Ascending aorta (tissue), 2 donors: ENCODE results near the gene CPNE6. TPM values are rescaled to one million over a fixed set of nuclear protein-coding genes. Genes with fewer than 3 reads are reported as not detected.

Experiments used
- DNase-seq, 2 donors: peaks; one replicate each; pipeline ENCODE4 v3.0.0-alpha.2; 2019; ENCODE audit warnings: low spot score in 2 of 2
- H3K27ac ChIP-seq, 2 donors: fragments of 200-600 bp; sonication (generic); one replicate each; pipeline ENCODE4 v1.5.1; 2016 to 2017; ENCODE audit warnings: mild to moderate bottlenecking in 1 of 2
- H3K27me3 ChIP-seq: fragments of 200-600 bp; sonication (generic); one replicate; pipeline ENCODE4 v1.5.1; 2017
- H3K36me3 ChIP-seq, 2 donors: fragments of 200-600 bp; sonication (generic); one replicate each; pipeline ENCODE4 v1.5.1; 2016
- H3K4me1 ChIP-seq, 2 donors: fragments of 200-600 bp; sonication (generic); one replicate each; pipeline ENCODE4 v1.5.1; 2016 to 2017; ENCODE audit warnings: mild to moderate bottlenecking in 1 of 2
- H3K4me3 ChIP-seq, 2 donors: fragments of 200-600 bp; sonication (generic); one replicate each; pipeline ENCODE4 v1.5.1; 2016 to 2017; ENCODE audit warnings: mild to moderate bottlenecking in 1 of 2
- H3K9me3 ChIP-seq, 2 donors: fragments of 200-600 bp; sonication (generic); one replicate each; pipeline ENCODE4 v1.5.1; 2016
- CTCF ChIP-seq, 3 experiments: fragments of 200-600 bp in 2 of 3; fragments of 450-650 bp in 1 of 3; sonication (generic) in 2 of 3; IDR thresholded peaks; one replicate each; pipeline ENCODE4 v1.5.1; 2016 to 2019; ENCODE audit warnings: antibody characterized with exemption in 3 of 3, mild to moderate bottlenecking in 1 of 3, moderate library complexity in 1 of 3
- intact Hi-C: fragments of 100-400 bp; cut with DNase I; formaldehyde crosslinking; loops from one replicate; pipeline ENCODE4 v1.15.1; 2023
- total RNA-seq: library from RNA; depleted of rRNA; stranded (reverse); fragments of >200 nt; gene quantifications from one replicate; pipeline ENCODE4 v1.1.0, GENCODE V29; 2016

Gene CPNE6
- total RNA-seq, 1 donor from 2014 or later = not detected

- H3K27me3 ChIP-seq = no peaks in the 10 kb centered on the region
- H3K36me3 ChIP-seq = peaks cover 19 to 21% of the 10 kb centered on the region in 2 donors
- intact Hi-C loops = loop anchor here (1.0 to 10.0 kb wide), 8 partner anchors 20 to 793 kb away; partner anchors contain the start of genes IPO4, IRF9, NFATC4 and PABPN1
- peak overlapping the region; percentile 78 to 79 for H3K4me3 ChIP-seq
- peak; percentile 69 to 96 for DNase-seq
- H3K4me1 ChIP-seq = peaks cover 9 to 18% of the 10 kb centered on the region in 2 donors
- TF ChIP-seq CTCF (IDR thresholded peaks at IDR 0.05) = no peak
- no peaks in the 10 kb centered on the region for H3K9me3 ChIP-seq
- H3K27ac ChIP-seq = peak overlapping the region; percentile 98 to 100
Measured at GRCh38 chr14:24113801-24114531, 42.6 kb downstream of the CPNE6 start.

GRCh38 chr14:24114532-24115421 is 43.4 kb downstream of the CPNE6 start, which contains the start of the genes DCAF11 and NRL:
TSS of gene DCAF11 (plus strand) at chr14:24114777. CDS start at chr14:24115595, 818 bp downstream.
TSS of gene NRL (minus strand) at chr14:24114949. CDS start at chr14:24082848, 32,101 bp downstream.
- H3K36me3 ChIP-seq = peaks cover 27 to 29% of the 10 kb centered on the region in 2 donors
- peak within 1 kb of the TSS; percentile 78 to 79 for H3K4me3 ChIP-seq
- no peak for TF ChIP-seq CTCF (IDR thresholded peaks at IDR 0.05)
- H3K4me1 ChIP-seq = peaks cover 9 to 16% of the 10 kb centered on the region in 2 donors
- intact Hi-C loops = loop anchor here (1.0 to 10.0 kb wide), 11 partner anchors 20 to 793 kb away; partner anchors contain the start of genes EMC9, IPO4, IRF9 and NFATC4
- no peaks in the 10 kb centered on the region for H3K9me3 ChIP-seq
- no peaks in the 10 kb centered on the region for H3K27me3 ChIP-seq
- peak; percentile 97 to 99 for DNase-seq
- peak within 1 kb of the TSS; percentile 98 to 100 for H3K27ac ChIP-seq

GRCh38 chr14:24115422-24116127 is 44.2 kb downstream of the CPNE6 start:
- no peak for DNase-seq
- Histone ChIP-seq H3K36me3 (peaks cover 35 to 36% of the 10 kb centered on the region in 2 donors), H3K9me3 (no peaks in the 10 kb centered on the region), H3K27ac (peak overlapping the region; percentile 98 to 100), H3K4me3 (peak overlapping the region; percentile 78 to 79), H3K27me3 (no peaks in the 10 kb centered on the region), H3K4me1 (peaks cover 9 to 16% of the 10 kb centered on the region in 2 donors)
- intact Hi-C loops = loop anchor here (1.0 to 10.0 kb wide), 8 partner anchors 21 to 641 kb away; partner anchors contain the start of genes EMC9, IPO4, NFATC4 and PSME1
- TF ChIP-seq CTCF (IDR thresholded peaks at IDR 0.05) = no peak

GRCh38 chr14:24116128-24116814 is 44.9 kb downstream of the CPNE6 start:
- Histone ChIP-seq H3K4me3 (peak overlapping the region; percentile 78 to 79), H3K36me3 (peaks cover 42 to 43% of the 10 kb centered on the region in 2 donors), H3K27ac (no peak overlapping the region), H3K4me1 (peaks cover 9 to 16% of the 10 kb centered on the region in 2 donors), H3K27me3 (no peaks in the 10 kb centered on the region), H3K9me3 (no peaks in the 10 kb centered on the region)
- DNase-seq = no peak
- no peak for TF ChIP-seq CTCF (IDR thresholded peaks at IDR 0.05)
- intact Hi-C loops = loop anchor here (10.0 kb wide), 2 partner anchors 249 to 641 kb away; partner anchors contain the start of gene NFATC4
